ENCODE data around the gene SKAP1. TPM values are rescaled to one million over a fixed set of nuclear protein-coding genes. Genes with fewer than 3 reads are reported as not detected.

The SKAP1 gene
- total RNA-seq, 1 experiment from 2014 or later = not detected

DNA sequence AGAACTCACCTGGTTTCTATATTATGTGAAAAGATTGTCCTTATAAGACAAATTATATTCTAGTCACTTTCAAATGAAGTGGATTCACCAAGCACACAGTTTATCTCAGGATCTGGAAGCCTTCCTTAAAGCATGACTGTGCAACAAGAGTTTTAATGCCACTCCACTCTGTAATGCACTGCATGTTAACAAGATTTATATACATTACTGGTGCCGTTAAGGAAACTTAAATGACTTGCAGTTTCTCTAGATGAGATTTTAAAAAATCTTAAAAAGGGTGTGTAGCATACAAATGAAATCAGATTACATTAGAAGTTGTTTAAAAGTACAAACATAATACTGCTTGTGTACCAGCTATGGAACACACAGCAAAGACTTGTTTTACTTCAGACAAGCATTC is 171.7 kb downstream of the SKAP1 start:
- no peaks in the 10 kb centered on the region for H3K9me3 Mint-ChIP-seq (ENCODE audit: unreplicated experiment)
- ChIA-PET POLR2A (interaction anchor here (0.6 to 1.2 kb wide), 2 partner anchors 34 to 303 kb away, joined by 3 read pairs; no protein-coding TSS in a partner anchor), CTCF (interaction anchor here (1.1 kb wide), 1 partner anchor 29 kb away, joined by 3 read pairs; no protein-coding TSS in a partner anchor)
- no peaks in the 10 kb centered on the region for H3K36me3 Mint-ChIP-seq (ENCODE audit: insufficient read depth, unreplicated experiment)
- intact Hi-C loops (cut with micrococcal nuclease) = loop anchor here (2.0 kb wide), 1 partner anchor 44 kb away; no protein-coding TSS in a partner anchor
- BruUV-seq (replicated peaks) = no TSS peak
- H3K27ac Mint-ChIP-seq (ENCODE audit: low read depth, unreplicated experiment) = no peak overlapping the region
- no peak for DNase-seq (ENCODE audit: unreplicated experiment)
- no peaks in the 10 kb centered on the region for H3K4me1 Mint-ChIP-seq (ENCODE audit: insufficient read depth, unreplicated experiment)
- TF ChIP-seq, protein P1, sequence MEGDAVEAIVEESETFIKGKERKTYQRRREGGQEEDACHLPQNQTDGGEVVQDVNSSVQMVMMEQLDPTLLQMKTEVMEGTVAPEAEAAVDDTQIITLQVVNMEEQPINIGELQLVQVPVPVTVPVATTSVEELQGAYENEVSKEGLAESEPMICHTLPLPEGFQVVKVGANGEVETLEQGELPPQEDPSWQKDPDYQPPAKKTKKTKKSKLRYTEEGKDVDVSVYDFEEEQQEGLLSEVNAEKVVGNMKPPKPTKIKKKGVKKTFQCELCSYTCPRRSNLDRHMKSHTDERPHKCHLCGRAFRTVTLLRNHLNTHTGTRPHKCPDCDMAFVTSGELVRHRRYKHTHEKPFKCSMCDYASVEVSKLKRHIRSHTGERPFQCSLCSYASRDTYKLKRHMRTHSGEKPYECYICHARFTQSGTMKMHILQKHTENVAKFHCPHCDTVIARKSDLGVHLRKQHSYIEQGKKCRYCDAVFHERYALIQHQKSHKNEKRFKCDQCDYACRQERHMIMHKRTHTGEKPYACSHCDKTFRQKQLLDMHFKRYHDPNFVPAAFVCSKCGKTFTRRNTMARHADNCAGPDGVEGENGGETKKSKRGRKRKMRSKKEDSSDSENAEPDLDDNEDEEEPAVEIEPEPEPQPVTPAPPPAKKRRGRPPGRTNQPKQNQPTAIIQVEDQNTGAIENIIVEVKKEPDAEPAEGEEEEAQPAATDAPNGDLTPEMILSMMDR (IDR thresholded peaks at IDR 0.05; ENCODE audit: unreplicated experiment) = no peak
- H3K4me3 Mint-ChIP-seq (ENCODE audit: unreplicated experiment) = no peak overlapping the region
- H3K27me3 Mint-ChIP-seq (ENCODE audit: insufficient read depth, unreplicated experiment) = peaks cover 53% of the 10 kb centered on the region

DNA sequence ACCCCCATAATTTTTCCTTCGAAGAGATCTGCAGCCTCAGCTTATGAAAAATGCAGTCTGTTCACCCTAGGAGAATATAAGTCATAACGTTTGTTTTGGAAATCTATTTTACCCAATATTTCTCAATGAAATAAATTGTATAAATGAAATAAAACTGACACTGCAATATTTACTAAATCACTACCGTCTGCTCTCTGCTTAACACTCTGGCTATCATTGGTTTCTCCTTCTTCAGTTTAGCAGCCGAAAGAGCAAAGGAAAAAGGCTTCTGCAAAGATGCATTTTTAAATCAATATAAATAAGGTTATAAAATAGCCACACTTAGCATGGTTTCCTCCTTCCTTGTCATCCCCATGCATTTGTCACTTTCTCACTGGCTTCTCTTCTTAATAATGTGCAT is 174.3 kb downstream of the SKAP1 start:
- CTCF ChIA-PET = no interaction called here
- intact Hi-C loops (cut with micrococcal nuclease) = no loop called here

DNA sequence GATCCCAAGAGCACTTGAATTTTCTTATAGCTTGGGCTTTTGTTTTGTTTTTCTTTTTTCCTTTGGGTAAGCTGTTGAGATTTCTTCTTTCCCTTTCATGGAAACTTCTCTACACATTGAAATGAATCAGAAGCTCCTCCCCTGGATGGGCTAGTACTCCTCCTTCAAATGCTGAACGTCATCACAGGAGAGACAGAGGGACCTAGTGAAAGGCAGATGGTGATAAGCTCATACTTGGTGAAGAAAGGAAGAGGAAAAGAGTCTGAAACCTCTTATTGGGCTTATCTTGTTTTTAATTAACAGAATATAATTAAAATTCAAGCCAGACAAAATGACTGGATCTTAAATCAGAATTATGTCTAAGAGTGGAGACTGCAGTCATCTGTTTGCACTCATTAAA is 175.1 kb downstream of the SKAP1 start:
- Mint-ChIP-seq H3K27ac (ENCODE audit: low read depth, unreplicated experiment) (no peak overlapping the region), H3K27me3 (ENCODE audit: insufficient read depth, unreplicated experiment) (peaks cover 70% of the 10 kb centered on the region), H3K36me3 (ENCODE audit: insufficient read depth, unreplicated experiment) (no peaks in the 10 kb centered on the region), H3K9me3 (ENCODE audit: unreplicated experiment) (no peaks in the 10 kb centered on the region), H3K4me3 (ENCODE audit: unreplicated experiment) (no peak overlapping the region), H3K4me1 (ENCODE audit: insufficient read depth, unreplicated experiment) (no peaks in the 10 kb centered on the region)
- BruUV-seq (replicated peaks) = no TSS peak
- TF ChIP-seq, protein P1 (IDR thresholded peaks at IDR 0.05; ENCODE audit: unreplicated experiment) = no peak
- ChIA-PET CTCF (interaction anchor here (0.6 to 1.9 kb wide), 3 partner anchors 9 to 997 kb away, joined by 3 to 9 read pairs (median 5); no protein-coding TSS in a partner anchor), POLR2A (no interaction called here)
- no peak for DNase-seq (ENCODE audit: unreplicated experiment)
- intact Hi-C loops (cut with micrococcal nuclease) = no loop called here

More for the DNA sequence above, 174.3 kb downstream of the SKAP1 start:
- peaks cover 70% of the 10 kb centered on the region for H3K27me3 Mint-ChIP-seq (ENCODE audit: insufficient read depth, unreplicated experiment)
- TF ChIP-seq, protein P1 (IDR thresholded peaks at IDR 0.05; ENCODE audit: unreplicated experiment) = no peak
- no peak overlapping the region for H3K27ac Mint-ChIP-seq (ENCODE audit: low read depth, unreplicated experiment)
- no TSS peak for BruUV-seq (replicated peaks)
- no peak overlapping the region for H3K4me3 Mint-ChIP-seq (ENCODE audit: unreplicated experiment)
- no peaks in the 10 kb centered on the region for H3K9me3 Mint-ChIP-seq (ENCODE audit: unreplicated experiment)
- POLR2A ChIA-PET = no interaction called here
- H3K4me1 Mint-ChIP-seq (ENCODE audit: insufficient read depth, unreplicated experiment) = no peaks in the 10 kb centered on the region
- no peaks in the 10 kb centered on the region for H3K36me3 Mint-ChIP-seq (ENCODE audit: insufficient read depth, unreplicated experiment)
- no peak for DNase-seq (ENCODE audit: unreplicated experiment)

DNA sequence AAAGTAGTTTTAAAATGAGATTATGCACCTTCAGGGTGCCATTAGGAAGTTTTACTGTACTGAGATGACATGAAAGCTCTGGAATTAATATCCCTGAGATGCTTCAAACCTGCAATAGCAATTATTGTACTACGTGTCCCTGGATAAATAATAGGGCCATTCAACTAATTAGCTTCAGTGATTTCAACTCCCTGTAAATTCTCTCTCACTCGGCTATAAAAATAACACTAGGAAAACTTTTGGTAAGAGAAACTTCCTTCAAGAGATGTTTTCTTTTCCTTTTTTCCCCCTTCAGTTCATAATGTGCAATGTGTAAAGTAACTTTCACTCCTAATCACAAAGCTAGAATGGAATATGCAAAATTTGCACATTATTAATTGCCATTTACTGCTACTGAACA is 176.0 kb downstream of the SKAP1 start:
- POLR2A ChIA-PET = no interaction called here
- intact Hi-C loops (cut with micrococcal nuclease) = no loop called here
- H3K27ac Mint-ChIP-seq (ENCODE audit: low read depth, unreplicated experiment) = no peak overlapping the region
- CTCF ChIA-PET = interaction anchor here (1.9 kb wide), 1 partner anchor 10 kb away, joined by 9 read pairs; no protein-coding TSS in a partner anchor
- H3K36me3 Mint-ChIP-seq (ENCODE audit: insufficient read depth, unreplicated experiment) = no peaks in the 10 kb centered on the region
- H3K9me3 Mint-ChIP-seq (ENCODE audit: unreplicated experiment) = no peaks in the 10 kb centered on the region
- no peak for DNase-seq (ENCODE audit: unreplicated experiment)
- BruUV-seq (replicated peaks) = no TSS peak
- H3K4me1 Mint-ChIP-seq (ENCODE audit: insufficient read depth, unreplicated experiment) = no peaks in the 10 kb centered on the region
- TF ChIP-seq, protein P1 (IDR thresholded peaks at IDR 0.05; ENCODE audit: unreplicated experiment) = no peak
- H3K27me3 Mint-ChIP-seq (ENCODE audit: insufficient read depth, unreplicated experiment) = peaks cover 70% of the 10 kb centered on the region
- no peak overlapping the region for H3K4me3 Mint-ChIP-seq (ENCODE audit: unreplicated experiment)

All from MCF 10A (cell line).